ENCODE results near the gene SPATA1. TPM values are rescaled to one million over a fixed set of nuclear protein-coding genes. Genes with fewer than 3 reads are reported as not detected.
A peak's percentile ranks its signal among the peaks of the same experiment; 100 is the strongest.

SPATA1 gene
- total and polyA plus RNA-seq, 9 of the 15 experiments (the other 6 are each of a cell fraction or from before 2014, with no cell fraction given), result 0.79 to 2.9 (median 1.5) TPM

DNA sequence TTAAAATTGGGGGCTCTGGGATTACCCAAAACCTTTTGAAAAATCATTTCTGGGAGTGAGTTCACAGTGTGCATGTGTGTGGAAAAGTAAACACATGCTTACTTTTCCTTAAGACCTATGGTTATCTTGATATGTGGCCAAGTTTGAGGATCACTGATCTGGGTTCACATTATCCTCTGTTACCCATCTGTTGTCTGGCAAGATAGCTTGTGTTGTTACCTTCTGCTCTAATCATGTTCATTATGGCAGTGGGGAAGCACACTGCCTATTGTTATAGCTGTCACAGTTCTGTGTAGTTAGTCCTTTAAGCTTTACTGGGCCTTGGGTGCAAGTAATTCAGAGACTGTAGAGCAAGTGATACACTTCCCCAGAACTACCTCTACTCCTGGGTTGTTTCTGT, 63.0 kb downstream of the SPATA1 start:
- no TSS peak for BruUV-seq (replicated peaks)
- ChIA-PET POLR2A (no interaction called here), CTCF (ENCODE audit: low intra/inter-chr PET ratio) (no interaction called here)

DNA sequence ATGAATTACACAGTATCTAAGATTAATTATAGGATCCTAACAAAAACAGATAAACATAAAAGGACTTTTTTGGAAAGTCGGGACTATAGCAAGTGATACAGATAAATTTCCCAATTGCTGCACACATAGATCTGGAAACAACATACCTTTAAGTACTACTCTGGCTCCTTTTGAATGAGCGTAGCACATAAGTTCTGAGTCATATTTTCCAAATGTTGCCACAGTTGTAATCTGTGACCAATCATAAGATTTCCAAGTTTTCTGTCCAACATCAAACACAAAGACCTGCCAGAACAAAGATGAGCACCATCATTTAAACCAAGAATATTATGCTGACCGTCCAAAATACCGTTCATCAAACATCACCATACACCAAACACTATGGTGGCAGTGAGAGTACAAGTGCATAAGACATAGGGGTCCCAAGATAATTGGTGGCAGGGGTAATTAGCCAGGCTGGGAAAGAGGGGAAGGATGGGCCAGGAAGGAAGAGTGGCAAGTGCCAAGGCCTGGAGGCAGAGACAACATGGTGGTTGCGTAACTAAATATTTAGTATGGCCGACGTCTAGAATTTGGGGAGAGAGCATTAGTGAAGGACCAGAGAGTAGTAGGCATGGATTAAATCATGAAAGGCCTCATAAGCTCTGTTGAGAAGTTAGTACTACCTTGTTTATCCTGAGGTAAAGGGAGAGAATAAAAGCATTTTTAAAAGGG, 64.4 kb downstream of the SPATA1 start:
- 87% methylated on average over 7 of the region's 7 CpGs for WGBS (ENCODE audit: insufficient coverage, low coverage, missing lambda C conversion rate)
- FAIRE-seq, result no peak
- TF ChIP-seq SRSF3 (IDR thresholded peaks at IDR 0.05; ENCODE audit: insufficient read depth, low read length) (no peak), NEUROD1 (IDR thresholded peaks at IDR 0.05; ENCODE audit: borderline replicate concordance, low read depth, low read length, partially characterized antibody) (no peak), CEBPB (tag; IDR thresholded peaks at IDR 0.05) (peak; percentile 75)
- TF ChIP-seq, protein P1, sequence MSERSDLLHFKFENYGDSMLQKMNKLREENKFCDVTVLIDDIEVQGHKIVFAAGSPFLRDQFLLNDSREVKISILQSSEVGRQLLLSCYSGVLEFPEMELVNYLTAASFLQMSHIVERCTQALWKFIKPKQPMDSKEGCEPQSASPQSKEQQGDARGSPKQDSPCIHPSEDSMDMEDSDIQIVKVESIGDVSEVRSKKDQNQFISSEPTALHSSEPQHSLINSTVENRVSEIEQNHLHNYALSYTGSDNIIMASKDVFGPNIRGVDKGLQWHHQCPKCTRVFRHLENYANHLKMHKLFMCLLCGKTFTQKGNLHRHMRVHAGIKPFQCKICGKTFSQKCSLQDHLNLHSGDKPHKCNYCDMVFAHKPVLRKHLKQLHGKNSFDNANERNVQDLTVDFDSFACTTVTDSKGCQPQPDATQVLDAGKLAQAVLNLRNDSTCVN (CRISPR knock-in tag; IDR thresholded peaks at IDR 0.05), result no peak
- TF ChIP-seq, protein P2, sequence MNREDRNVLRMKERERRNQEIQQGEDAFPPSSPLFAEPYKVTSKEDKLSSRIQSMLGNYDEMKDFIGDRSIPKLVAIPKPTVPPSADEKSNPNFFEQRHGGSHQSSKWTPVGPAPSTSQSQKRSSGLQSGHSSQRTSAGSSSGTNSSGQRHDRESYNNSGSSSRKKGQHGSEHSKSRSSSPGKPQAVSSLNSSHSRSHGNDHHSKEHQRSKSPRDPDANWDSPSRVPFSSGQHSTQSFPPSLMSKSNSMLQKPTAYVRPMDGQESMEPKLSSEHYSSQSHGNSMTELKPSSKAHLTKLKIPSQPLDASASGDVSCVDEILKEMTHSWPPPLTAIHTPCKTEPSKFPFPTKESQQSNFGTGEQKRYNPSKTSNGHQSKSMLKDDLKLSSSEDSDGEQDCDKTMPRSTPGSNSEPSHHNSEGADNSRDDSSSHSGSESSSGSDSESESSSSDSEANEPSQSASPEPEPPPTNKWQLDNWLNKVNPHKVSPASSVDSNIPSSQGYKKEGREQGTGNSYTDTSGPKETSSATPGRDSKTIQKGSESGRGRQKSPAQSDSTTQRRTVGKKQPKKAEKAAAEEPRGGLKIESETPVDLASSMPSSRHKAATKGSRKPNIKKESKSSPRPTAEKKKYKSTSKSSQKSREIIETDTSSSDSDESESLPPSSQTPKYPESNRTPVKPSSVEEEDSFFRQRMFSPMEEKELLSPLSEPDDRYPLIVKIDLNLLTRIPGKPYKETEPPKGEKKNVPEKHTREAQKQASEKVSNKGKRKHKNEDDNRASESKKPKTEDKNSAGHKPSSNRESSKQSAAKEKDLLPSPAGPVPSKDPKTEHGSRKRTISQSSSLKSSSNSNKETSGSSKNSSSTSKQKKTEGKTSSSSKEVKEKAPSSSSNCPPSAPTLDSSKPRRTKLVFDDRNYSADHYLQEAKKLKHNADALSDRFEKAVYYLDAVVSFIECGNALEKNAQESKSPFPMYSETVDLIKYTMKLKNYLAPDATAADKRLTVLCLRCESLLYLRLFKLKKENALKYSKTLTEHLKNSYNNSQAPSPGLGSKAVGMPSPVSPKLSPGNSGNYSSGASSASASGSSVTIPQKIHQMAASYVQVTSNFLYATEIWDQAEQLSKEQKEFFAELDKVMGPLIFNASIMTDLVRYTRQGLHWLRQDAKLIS (CRISPR knock-in tag; IDR thresholded peaks at IDR 0.05), result no peak
- TF ChIP-seq, protein P3, sequence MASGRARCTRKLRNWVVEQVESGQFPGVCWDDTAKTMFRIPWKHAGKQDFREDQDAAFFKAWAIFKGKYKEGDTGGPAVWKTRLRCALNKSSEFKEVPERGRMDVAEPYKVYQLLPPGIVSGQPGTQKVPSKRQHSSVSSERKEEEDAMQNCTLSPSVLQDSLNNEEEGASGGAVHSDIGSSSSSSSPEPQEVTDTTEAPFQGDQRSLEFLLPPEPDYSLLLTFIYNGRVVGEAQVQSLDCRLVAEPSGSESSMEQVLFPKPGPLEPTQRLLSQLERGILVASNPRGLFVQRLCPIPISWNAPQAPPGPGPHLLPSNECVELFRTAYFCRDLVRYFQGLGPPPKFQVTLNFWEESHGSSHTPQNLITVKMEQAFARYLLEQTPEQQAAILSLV (tag; IDR thresholded peaks at IDR 0.05), result peak; percentile 16; the same call in 1 of the 2 replicates

More for the DNA sequence above, 63.0 kb downstream of the SPATA1 start:
- Histone ChIP-seq H3K4me2 (ENCODE audit: insufficient read depth, low read length) (no peak overlapping the region), H3K79me2 (ENCODE audit: control insufficient read depth, insufficient read depth, low read length) (peaks cover 25% of the 10 kb centered on the region), H2AFZ (ENCODE audit: low read depth, low read length) (no peak overlapping the region), H3K9ac (ENCODE audit: insufficient read depth in 1 of 2, low read depth in 2 of 2, low read length in 2 of 2) (no peak overlapping the region), H3K9me1 (ENCODE audit: control insufficient read depth, insufficient read depth, low read length) (no peaks in the 10 kb centered on the region), H4K20me1 (replicated peaks; ENCODE audit: control insufficient read depth, insufficient read depth, low read length) (no peaks in the 10 kb centered on the region), H3K27me3 (ENCODE audit: control insufficient read depth in 2 of 2, insufficient read depth in 2 of 2, low read length in 2 of 2) (no peaks in the 10 kb centered on the region), H3K4me1 (replicated peaks in 1 of 2; ENCODE audit: control insufficient read depth in 2 of 2, insufficient read depth in 2 of 2, low read length in 2 of 2) (peaks cover 3 to 8% of the 10 kb centered on the region in 2 experiments; a peak in 4 of 5 replicates), H3K27ac (ENCODE audit: extremely low read depth, low read depth, low read length) (no peak overlapping the region), H3K4me3 (no peak overlapping the region), H3K36me3 (ENCODE audit: control insufficient read depth, insufficient read depth, low read length) (peaks cover 19% of the 10 kb centered on the region; the same call in 2 of the 3 replicates), H3K9me3 (replicated peaks; ENCODE audit: control insufficient read depth, insufficient read depth, low read depth, low read length) (no peaks in the 10 kb centered on the region)
- ATAC-seq (no peak), FAIRE-seq (no peak), DNase-seq (ENCODE audit: extremely low read depth in 1 of 4, low spot score in 3 of 4) (no peak)
- intact Hi-C loops (cut with micrococcal nuclease) (no loop called here), in situ Hi-C loops (cut with MboI) (no loop called here)
- TF ChIP-seq, protein P4, sequence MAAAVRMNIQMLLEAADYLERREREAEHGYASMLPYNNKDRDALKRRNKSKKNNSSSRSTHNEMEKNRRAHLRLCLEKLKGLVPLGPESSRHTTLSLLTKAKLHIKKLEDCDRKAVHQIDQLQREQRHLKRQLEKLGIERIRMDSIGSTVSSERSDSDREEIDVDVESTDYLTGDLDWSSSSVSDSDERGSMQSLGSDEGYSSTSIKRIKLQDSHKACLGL (CRISPR knock-in tag; IDR thresholded peaks at IDR 0.05; ENCODE audit: borderline replicate concordance, poor library complexity, severe bottlenecking), result no peak
- no peak for TF ChIP-seq STAT5B (CRISPR knock-in tag; IDR thresholded peaks at IDR 0.05)

More for the DNA sequence above, 64.4 kb downstream of the SPATA1 start:
- no peak overlapping the region for H3K27ac ChIP-seq (ENCODE audit: extremely low read depth, low read depth, low read length)
- H2AFZ ChIP-seq (ENCODE audit: low read depth, low read length), result no peak overlapping the region
- DNase-seq (ENCODE audit: extremely low read depth in 1 of 4, low spot score in 3 of 4), result no peak
- H3K27me3 ChIP-seq (ENCODE audit: control insufficient read depth in 2 of 2, insufficient read depth in 2 of 2, low read length in 2 of 2), result no peaks in the 10 kb centered on the region
- peaks cover 19% of the 10 kb centered on the region; the same call in 2 of the 3 replicates for H3K36me3 ChIP-seq (ENCODE audit: control insufficient read depth, insufficient read depth, low read length)
- intact Hi-C loops (cut with micrococcal nuclease), result no loop called here
- peaks cover 8 to 10% of the 10 kb centered on the region in 2 experiments; a peak in 4 of 5 replicates for H3K4me1 ChIP-seq (replicated peaks in 1 of 2; ENCODE audit: control insufficient read depth in 2 of 2, insufficient read depth in 2 of 2, low read length in 2 of 2)
- POLR2A ChIA-PET, result no interaction called here
- no peak overlapping the region for H3K4me2 ChIP-seq (ENCODE audit: insufficient read depth, low read length)
- in situ Hi-C loops (cut with MboI), result no loop called here
- no peaks in the 10 kb centered on the region for H3K9me3 ChIP-seq (replicated peaks; ENCODE audit: control insufficient read depth, insufficient read depth, low read depth, low read length)
- no TSS peak for BruUV-seq (replicated peaks)
- no peak for ATAC-seq
- H3K79me2 ChIP-seq (ENCODE audit: control insufficient read depth, insufficient read depth, low read length), result peaks cover 25% of the 10 kb centered on the region
- no peak overlapping the region for H3K9ac ChIP-seq (ENCODE audit: insufficient read depth in 1 of 2, low read depth in 2 of 2, low read length in 2 of 2)
- H3K4me3 ChIP-seq, result no peak overlapping the region
- H4K20me1 ChIP-seq (replicated peaks; ENCODE audit: control insufficient read depth, insufficient read depth, low read length), result no peaks in the 10 kb centered on the region
- no peaks in the 10 kb centered on the region for H3K9me1 ChIP-seq (ENCODE audit: control insufficient read depth, insufficient read depth, low read length)
- CTCF ChIA-PET (ENCODE audit: low intra/inter-chr PET ratio), result no interaction called here
